VCaP (cell line): ENCODE measurements around the gene TCF12.

ENCODE experiments used
- H3K27ac ChIP-seq: fragments of 450-650 bp; 2 replicates; pipeline ENCODE4 v1.5.1; 2017
- CTCF ChIP-seq: fragments of 450-650 bp; conservative IDR thresholded peaks from 2 replicates; pipeline ENCODE4 v1.5.1; 2017; ENCODE audit warnings: mild to moderate bottlenecking, moderate library complexity

TCF12 gene

DNA sequence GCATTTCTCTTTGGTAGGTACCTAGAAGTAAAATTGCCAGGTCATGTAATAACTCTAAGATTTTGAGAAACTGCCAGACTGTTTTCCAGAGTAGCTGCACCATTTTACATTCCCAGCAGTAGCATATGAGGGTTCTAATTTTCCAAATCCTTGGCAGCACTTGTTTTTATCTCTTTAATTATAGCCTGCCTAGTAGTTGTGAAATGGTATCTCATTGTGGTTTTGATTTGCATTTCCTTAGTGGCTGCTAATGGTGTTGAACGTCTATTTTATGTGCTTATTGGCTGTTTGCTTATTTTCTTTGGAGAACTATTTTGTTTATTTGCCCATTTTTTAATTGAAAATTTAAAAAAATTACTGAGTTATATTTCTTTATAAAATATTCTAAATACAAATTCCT lies 117.9 kb downstream of the TCF12 start:
- H3K27ac ChIP-seq, result no peak overlapping the region
- TF ChIP-seq CTCF, result no peak

DNA sequence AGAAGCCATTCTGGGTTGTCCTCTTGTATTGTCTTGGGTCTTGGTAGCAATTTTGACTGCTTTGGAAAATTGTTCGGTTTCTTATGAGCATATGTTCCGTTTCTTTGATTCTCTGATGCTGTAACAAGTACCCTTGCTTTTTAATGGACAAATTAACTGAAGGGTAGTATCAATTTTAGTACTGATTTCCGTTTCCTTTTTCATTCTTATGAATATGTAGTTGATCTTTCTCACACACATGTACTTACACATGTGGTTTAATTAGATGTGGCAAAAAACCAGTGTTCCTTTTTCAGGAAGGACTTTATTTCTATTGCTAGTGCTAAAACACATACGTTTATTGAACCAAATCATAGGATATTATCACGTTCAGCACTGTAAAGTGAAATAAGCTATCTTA lies 119.1 kb downstream of the TCF12 start:
- H3K27ac ChIP-seq, result no peak overlapping the region
- no peak for TF ChIP-seq CTCF

DNA sequence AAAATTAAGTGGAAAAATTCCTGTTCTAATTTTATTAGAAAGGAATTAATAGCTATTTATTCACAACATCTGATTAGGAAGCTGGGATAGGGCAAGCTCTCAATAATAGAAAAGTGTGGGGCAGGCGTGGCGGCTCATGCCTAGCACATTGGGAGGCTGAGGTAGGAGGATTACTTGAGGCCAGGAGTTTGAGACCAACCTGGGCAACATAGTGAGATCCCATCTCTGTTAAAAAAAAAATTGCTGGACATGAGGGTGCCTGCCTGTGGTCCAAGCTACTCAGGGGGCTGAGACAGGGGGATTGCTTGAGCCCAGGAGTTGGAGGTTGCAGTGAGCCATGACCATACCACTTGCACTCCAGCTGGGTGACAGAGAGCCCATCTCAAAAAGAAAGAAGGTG lies 119.6 kb downstream of the TCF12 start:
- H3K27ac ChIP-seq, result no peak overlapping the region
- TF ChIP-seq CTCF, result no peak

GRCh38 chr15:57038496-57038895 lies 120.1 kb downstream of the TCF12 start:
- no peak overlapping the region for H3K27ac ChIP-seq
- no peak for TF ChIP-seq CTCF

DNA sequence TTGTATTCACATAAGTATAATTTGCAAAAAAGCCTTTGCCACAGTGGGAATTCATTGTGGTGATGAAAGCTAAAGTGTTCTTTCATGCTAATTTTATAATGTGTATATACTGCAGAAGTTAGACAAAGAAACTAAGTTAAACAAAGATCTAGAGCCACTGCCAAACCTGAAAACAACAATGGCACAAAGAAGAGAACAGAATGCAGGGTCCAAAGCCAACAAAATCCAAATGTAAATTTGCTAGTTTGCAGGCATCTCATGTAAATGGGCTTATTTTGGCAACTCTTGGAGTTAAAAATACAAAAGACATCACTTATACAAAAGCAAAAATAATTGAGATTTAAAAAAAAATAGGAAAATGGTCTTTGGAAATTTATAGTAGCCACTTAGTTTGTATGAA lies 123.0 kb downstream of the TCF12 start:
- H3K27ac ChIP-seq, result peak overlapping the region; percentile 66
- no peak for TF ChIP-seq CTCF

DNA sequence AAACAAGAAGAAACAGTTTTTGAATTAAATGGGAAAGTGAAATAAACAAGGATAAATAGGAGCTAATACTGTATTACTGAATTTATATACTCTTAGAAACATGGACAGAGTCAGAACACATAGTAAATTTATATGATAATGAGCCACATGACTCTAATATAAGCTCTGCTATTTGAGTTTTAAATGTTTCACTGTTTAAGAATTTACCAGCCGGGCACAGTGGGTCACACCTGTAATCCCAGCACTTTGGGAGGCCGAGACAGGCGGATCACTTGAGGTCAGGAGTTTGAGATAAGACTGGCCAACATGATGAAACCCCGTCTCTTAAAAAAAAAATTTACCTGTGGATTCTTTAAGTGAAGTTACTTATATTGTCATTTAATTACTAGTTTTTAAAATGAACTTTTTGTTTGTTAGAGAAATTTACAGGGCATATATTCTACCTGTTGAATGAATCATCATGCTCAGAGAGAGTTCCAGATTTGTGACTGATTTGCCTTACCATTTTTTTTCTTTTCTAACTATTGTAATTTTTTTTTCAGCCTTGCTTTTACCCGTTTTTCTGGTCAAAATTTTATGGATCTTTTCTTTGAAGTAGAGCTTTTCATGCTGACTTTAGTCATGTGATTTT lies 125.7 kb downstream of the TCF12 start:
- no peak overlapping the region for H3K27ac ChIP-seq
- no peak for TF ChIP-seq CTCF

- no peak overlapping the region for H3K27ac ChIP-seq
- TF ChIP-seq CTCF, result no peak
Measured at GRCh38 chr15:57044970-57045369, 126.5 kb downstream of the TCF12 start.
